Calu3 (cell line): ENCODE measurements around the gene GSTT2B. TPM values are rescaled to one million over a fixed set of nuclear protein-coding genes. Genes with fewer than 3 reads are reported as not detected.

Experiments
- BruUV-seq: library from RNA; stranded (reverse); fragments of 400-500 nt; replicated peaks from 2 replicates; lab custom pipeline; 2021; lab: Mats Ljungman, UMichigan
- CTCF ChIA-PET: fragments of 300-600 bp; sonication (Branson Sonifier 250); formaldehyde crosslinking; loops from one replicate; lab custom pipeline; 2022; ENCODE audit warnings: antibody characterized with exemption; lab: Charles Lee
- DNase-seq: peaks from one replicate; pipeline ENCODE4 v3.0.0; 2022
- H3K27ac Mint-ChIP-seq: one replicate; pipeline ENCODE4 v1.8.0; 2022; ENCODE audit warnings: mixed read lengths; ENCODE audit not compliant: unreplicated experiment
- H3K27me3 Mint-ChIP-seq: one replicate; pipeline ENCODE4 v1.8.0; 2022; ENCODE audit warnings: mixed read lengths; ENCODE audit not compliant: unreplicated experiment
- H3K36me3 Mint-ChIP-seq: one replicate; pipeline ENCODE4 v1.8.0; 2022; ENCODE audit warnings: mild to moderate bottlenecking, moderate library complexity, mixed read lengths; ENCODE audit not compliant: insufficient read depth, unreplicated experiment
- H3K4me1 Mint-ChIP-seq: one replicate; pipeline ENCODE4 v1.8.0; 2022; ENCODE audit warnings: mild to moderate bottlenecking, low read depth, mixed read lengths; ENCODE audit not compliant: unreplicated experiment
- H3K4me3 Mint-ChIP-seq: one replicate; pipeline ENCODE4 v1.8.0; 2022; ENCODE audit warnings: mild to moderate bottlenecking, low read depth, moderate library complexity, mixed read lengths; ENCODE audit not compliant: unreplicated experiment
- H3K9me3 Mint-ChIP-seq: one replicate; pipeline ENCODE4 v1.8.0; 2022; ENCODE audit warnings: low read depth, mixed read lengths; ENCODE audit not compliant: unreplicated experiment
- CTCF ChIP-seq: fragments of 200-600 bp; IDR thresholded peaks from one replicate; pipeline ENCODE4 v1.8.0; 2022; ENCODE audit warnings: antibody characterized with exemption; ENCODE audit not compliant: unreplicated experiment
- intact Hi-C: fragments of 100-400 bp; cut with micrococcal nuclease; formaldehyde crosslinking; loops from one replicate; pipeline ENCODE4 v1.10.0; 2022; ENCODE audit not compliant: unreplicated experiment
- total RNA-seq: library from RNA; stranded (reverse); gene quantifications from 2 replicates; pipeline ENCODE4 v1.2.3, GENCODE V29; 2022

The GSTT2B gene
- total RNA-seq, 1 experiment from 2014 or later: 3.6 TPM

DNA sequence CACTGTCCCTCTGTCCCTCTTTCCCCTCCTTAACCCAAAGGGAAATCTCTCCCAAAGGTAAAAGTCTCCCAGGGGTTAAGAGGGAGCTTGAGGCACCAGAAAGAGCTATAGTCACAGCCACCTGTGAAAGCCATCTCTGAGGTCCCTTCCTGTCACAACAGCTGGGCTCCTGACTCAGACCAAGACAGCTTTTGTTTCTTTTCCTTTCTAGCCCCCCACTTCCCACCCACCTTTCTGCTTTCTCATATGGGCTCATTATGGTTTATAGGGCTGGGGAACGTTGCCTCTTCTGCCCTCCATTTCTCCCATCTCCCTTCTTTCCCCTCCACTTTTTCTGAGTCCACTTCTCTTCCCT is 47.7 kb downstream of the GSTT2B start:
- peaks cover 11% of the 10 kb centered on the region for H3K36me3 Mint-ChIP-seq
- intact Hi-C loops: no loop called here
- no TSS peak for BruUV-seq
- peak overlapping the region; percentile 82 for H3K4me3 Mint-ChIP-seq
- TF ChIP-seq CTCF: no peak
- no peaks in the 10 kb centered on the region for H3K27me3 Mint-ChIP-seq
- H3K9me3 Mint-ChIP-seq: no peaks in the 10 kb centered on the region
- H3K27ac Mint-ChIP-seq: peak overlapping the region; percentile 90
- CTCF ChIA-PET: interaction anchor here (1.0 to 1.2 kb wide), 3 partner anchors 10 to 64 kb away, joined by 3 read pairs; partner anchors contain the start of gene MIF
- DNase-seq: no peak
- peaks cover 10% of the 10 kb centered on the region for H3K4me1 Mint-ChIP-seq

GRCh38 chr22:23912293-23912903 is 48.6 kb downstream of the GSTT2B start:
- no peak for TF ChIP-seq CTCF
- intact Hi-C loops: no loop called here
- no peak for DNase-seq
- Mint-ChIP-seq H3K27ac (no peak overlapping the region), H3K9me3 (no peaks in the 10 kb centered on the region), H3K4me1 (peaks cover 10% of the 10 kb centered on the region), H3K36me3 (peaks cover 11% of the 10 kb centered on the region), H3K27me3 (no peaks in the 10 kb centered on the region), H3K4me3 (no peak overlapping the region)
- no TSS peak for BruUV-seq
- CTCF ChIA-PET: interaction anchor here (0.6 to 1.2 kb wide), 2 partner anchors 9 to 55 kb away, joined by 3 read pairs; partner anchors contain the start of gene SLC2A11

- Mint-ChIP-seq H3K27ac (no peak overlapping the region), H3K4me3 (no peak overlapping the region), H3K27me3 (no peaks in the 10 kb centered on the region), H3K4me1 (peaks cover 10% of the 10 kb centered on the region), H3K9me3 (no peaks in the 10 kb centered on the region), H3K36me3 (peaks cover 11% of the 10 kb centered on the region)
- intact Hi-C loops: no loop called here
- BruUV-seq: no TSS peak
- no peak for DNase-seq
- TF ChIP-seq CTCF: no peak
- CTCF ChIA-PET: interaction anchor here (0.6 kb wide), 1 partner anchor 54 kb away, joined by 3 read pairs; the partner anchor contains the start of gene SLC2A11
These were observed 49.5 kb downstream of the GSTT2B start for GRCh38 chr22:23911318-23911980.

GRCh38 chr22:23910496-23911190 is 50.4 kb downstream of the GSTT2B start:
- Mint-ChIP-seq H3K27ac (no peak overlapping the region), H3K27me3 (no peaks in the 10 kb centered on the region), H3K4me1 (peaks cover 10% of the 10 kb centered on the region), H3K9me3 (no peaks in the 10 kb centered on the region), H3K36me3 (peaks cover 11% of the 10 kb centered on the region), H3K4me3 (no peak overlapping the region)
- intact Hi-C loops: no loop called here
- TF ChIP-seq CTCF: no peak
- no peak for DNase-seq
- CTCF ChIA-PET: no interaction called here
- BruUV-seq: no TSS peak
